ENCODE data around the gene RPS10. TPM values are rescaled to one million over a fixed set of nuclear protein-coding genes. Genes with fewer than 3 reads are reported as not detected.
"Not testable (repeated sequence)": the region's sequence is repeated elsewhere in the genome, so short reads cannot be mapped to it uniquely, and the experiment has no call there.

Gene RPS10
- total and polyA plus RNA-seq, 2 experiments from 2014 or later, result 1,755 to 2,175 TPM

- not testable (repeated sequence) for H3K4me3 ChIP-seq; H3K4me1 Mint-ChIP-seq; H3K9me3 Mint-ChIP-seq; H3K9me2 ChIP-seq (ENCODE audit: insufficient read depth); DNase-seq (ENCODE audit: low spot score); H3F3A ChIP-seq (replicated peaks; ENCODE audit: low read depth); H3K4me1 ChIP-seq (ENCODE audit: insufficient read depth); H3K27me3 ChIP-seq (ENCODE audit: insufficient read depth); H2AFZ ChIP-seq; H3K4me2 ChIP-seq; H3K36me3 Mint-ChIP-seq (ENCODE audit: low read depth); H3K27me3 Mint-ChIP-seq (ENCODE audit: insufficient read depth, low read depth, poor library complexity); H3K27ac ChIP-seq (ENCODE audit: low read depth); H3K36me3 ChIP-seq (ENCODE audit: insufficient read depth); H3K79me2 ChIP-seq (replicated peaks; ENCODE audit: insufficient read depth); ATAC-seq; H4K20me1 ChIP-seq (replicated peaks; ENCODE audit: insufficient read depth); H3K27ac Mint-ChIP-seq; H3K4me3 Mint-ChIP-seq
These were observed 18.0 kb downstream of the RPS10 start for GRCh38 chr6:34407915-34408314.

DNA sequence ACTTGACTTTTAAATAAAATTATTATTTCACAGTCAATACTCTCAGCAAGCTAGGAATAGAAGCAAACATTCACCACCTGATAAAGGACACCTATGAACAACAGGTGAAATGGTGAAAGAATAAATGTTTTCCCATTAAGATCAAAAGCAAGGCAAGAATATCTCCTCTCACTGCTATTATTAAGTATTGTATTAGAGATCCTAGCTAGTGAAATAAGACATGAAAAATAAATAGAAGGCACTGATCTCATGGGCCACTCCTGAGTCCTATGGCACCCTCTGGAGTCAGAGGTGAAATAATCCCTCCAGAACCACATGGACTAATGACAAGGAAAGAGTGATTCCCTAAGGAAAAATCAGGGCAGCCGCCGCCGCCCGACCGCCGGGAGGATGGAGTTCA is 29.4 kb downstream of the RPS10 start:
- Histone ChIP-seq H3K9me2 (ENCODE audit: insufficient read depth) (no peaks in the 10 kb centered on the region), H3K79me2 (replicated peaks; ENCODE audit: insufficient read depth) (peaks cover 1% of the 10 kb centered on the region; the same call in 1 of the 2 replicates), H3K36me3 (ENCODE audit: insufficient read depth) (no peaks in the 10 kb centered on the region; the same call in 1 of the 2 replicates), H3K4me2 (no peak overlapping the region), H3K4me3 (no peak overlapping the region), H3F3A (replicated peaks; ENCODE audit: low read depth) (0 out of 2 replicates have a peak, but pooled peaks cover 3% of the 10 kb centered on the region), H3K27me3 (ENCODE audit: insufficient read depth) (no peaks in the 10 kb centered on the region), H4K20me1 (replicated peaks; ENCODE audit: insufficient read depth) (no peaks in the 10 kb centered on the region), H2AFZ (no peak overlapping the region), H3K4me1 (ENCODE audit: insufficient read depth) (peaks cover 6% of the 10 kb centered on the region; the same call in 1 of the 2 replicates), H3K27ac (ENCODE audit: low read depth) (no peak overlapping the region)
- ATAC-seq, result no peak
- DNase-seq (ENCODE audit: low spot score), result no peak
- H3K4me3 Mint-ChIP-seq, result no peak overlapping the region; the same call in 2 of the 3 replicates
- peaks cover 3% of the 10 kb centered on the region; the same call in 2 of the 3 replicates for H3K4me1 Mint-ChIP-seq
- H3K27ac Mint-ChIP-seq, result no peak overlapping the region
- peaks cover 8% of the 10 kb centered on the region for H3K36me3 Mint-ChIP-seq (ENCODE audit: low read depth)
- peaks cover 10% of the 10 kb centered on the region for H3K27me3 Mint-ChIP-seq (ENCODE audit: insufficient read depth, low read depth, poor library complexity)
- H3K9me3 Mint-ChIP-seq, result peaks cover 21% of the 10 kb centered on the region
- TF ChIP-seq, protein P1, sequence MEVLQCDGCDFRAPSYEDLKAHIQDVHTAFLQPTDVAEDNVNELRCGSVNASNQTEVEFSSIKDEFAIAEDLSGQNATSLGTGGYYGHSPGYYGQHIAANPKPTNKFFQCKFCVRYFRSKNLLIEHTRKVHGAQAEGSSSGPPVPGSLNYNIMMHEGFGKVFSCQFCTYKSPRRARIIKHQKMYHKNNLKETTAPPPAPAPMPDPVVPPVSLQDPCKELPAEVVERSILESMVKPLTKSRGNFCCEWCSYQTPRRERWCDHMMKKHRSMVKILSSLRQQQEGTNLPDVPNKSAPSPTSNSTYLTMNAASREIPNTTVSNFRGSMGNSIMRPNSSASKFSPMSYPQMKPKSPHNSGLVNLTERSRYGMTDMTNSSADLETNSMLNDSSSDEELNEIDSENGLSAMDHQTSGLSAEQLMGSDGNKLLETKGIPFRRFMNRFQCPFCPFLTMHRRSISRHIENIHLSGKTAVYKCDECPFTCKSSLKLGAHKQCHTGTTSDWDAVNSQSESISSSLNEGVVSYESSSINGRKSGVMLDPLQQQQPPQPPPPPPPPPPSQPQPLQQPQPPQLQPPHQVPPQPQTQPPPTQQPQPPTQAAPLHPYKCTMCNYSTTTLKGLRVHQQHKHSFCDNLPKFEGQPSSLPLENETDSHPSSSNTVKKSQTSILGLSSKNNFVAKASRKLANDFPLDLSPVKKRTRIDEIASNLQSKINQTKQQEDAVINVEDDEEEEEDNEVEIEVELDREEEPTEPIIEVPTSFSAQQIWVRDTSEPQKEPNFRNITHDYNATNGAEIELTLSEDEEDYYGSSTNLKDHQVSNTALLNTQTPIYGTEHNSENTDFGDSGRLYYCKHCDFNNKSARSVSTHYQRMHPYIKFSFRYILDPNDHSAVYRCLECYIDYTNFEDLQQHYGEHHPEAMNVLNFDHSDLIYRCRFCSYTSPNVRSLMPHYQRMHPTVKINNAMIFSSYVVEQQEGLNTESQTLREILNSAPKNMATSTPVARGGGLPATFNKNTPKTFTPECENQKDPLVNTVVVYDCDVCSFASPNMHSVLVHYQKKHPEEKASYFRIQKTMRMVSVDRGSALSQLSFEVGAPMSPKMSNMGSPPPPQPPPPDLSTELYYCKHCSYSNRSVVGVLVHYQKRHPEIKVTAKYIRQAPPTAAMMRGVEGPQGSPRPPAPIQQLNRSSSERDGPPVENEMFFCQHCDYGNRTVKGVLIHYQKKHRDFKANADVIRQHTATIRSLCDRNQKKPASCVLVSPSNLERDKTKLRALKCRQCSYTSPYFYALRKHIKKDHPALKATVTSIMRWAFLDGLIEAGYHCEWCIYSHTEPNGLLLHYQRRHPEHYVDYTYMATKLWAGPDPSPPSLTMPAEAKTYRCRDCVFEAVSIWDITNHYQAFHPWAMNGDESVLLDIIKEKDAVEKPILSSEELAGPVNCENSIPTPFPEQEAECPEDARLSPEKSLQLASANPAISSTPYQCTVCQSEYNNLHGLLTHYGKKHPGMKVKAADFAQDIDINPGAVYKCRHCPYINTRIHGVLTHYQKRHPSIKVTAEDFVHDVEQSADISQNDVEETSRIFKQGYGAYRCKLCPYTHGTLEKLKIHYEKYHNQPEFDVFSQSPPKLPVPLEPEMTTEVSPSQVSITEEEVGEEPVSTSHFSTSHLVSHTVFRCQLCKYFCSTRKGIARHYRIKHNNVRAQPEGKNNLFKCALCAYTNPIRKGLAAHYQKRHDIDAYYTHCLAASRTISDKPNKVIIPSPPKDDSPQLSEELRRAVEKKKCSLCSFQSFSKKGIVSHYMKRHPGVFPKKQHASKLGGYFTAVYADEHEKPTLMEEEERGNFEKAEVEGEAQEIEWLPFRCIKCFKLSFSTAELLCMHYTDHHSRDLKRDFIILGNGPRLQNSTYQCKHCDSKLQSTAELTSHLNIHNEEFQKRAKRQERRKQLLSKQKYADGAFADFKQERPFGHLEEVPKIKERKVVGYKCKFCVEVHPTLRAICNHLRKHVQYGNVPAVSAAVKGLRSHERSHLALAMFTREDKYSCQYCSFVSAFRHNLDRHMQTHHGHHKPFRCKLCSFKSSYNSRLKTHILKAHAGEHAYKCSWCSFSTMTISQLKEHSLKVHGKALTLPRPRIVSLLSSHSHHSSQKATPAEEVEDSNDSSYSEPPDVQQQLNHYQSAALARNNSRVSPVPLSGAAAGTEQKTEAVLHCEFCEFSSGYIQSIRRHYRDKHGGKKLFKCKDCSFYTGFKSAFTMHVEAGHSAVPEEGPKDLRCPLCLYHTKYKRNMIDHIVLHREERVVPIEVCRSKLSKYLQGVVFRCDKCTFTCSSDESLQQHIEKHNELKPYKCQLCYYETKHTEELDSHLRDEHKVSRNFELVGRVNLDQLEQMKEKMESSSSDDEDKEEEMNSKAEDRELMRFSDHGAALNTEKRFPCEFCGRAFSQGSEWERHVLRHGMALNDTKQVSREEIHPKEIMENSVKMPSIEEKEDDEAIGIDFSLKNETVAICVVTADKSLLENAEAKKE (CRISPR knock-in tag; IDR thresholded peaks at IDR 0.05), result no peak
- TF ChIP-seq EZH2phosphoT487 (IDR thresholded peaks at IDR 0.05; ENCODE audit: unreplicated experiment), result no peak
- no peak for TF ChIP-seq CTCF (conservative IDR thresholded peaks at IDR 0.05; ENCODE audit: low read depth in 2 of 2)
- no peak for TF ChIP-seq ZNF331 (CRISPR knock-in tag; IDR thresholded peaks at IDR 0.05; ENCODE audit: low read depth)
- TF ChIP-seq STAT1 (IDR thresholded peaks at IDR 0.05; ENCODE audit: unreplicated experiment), result no peak
- TF ChIP-seq POLR2AphosphoS5 (IDR thresholded peaks at IDR 0.05; ENCODE audit: low read depth), result no peak
- TF ChIP-seq NANOG (IDR thresholded peaks at IDR 0.05; ENCODE audit: borderline replicate concordance), result no peak
- TF ChIP-seq CREB1 (CRISPR knock-in tag; IDR thresholded peaks at IDR 0.05; ENCODE audit: low read depth), result no peak
- TF ChIP-seq JUNB (IDR thresholded peaks at IDR 0.05; ENCODE audit: unreplicated experiment), result no peak
- no peak for TF ChIP-seq ZNF114 (CRISPR knock-in tag; IDR thresholded peaks at IDR 0.05)
- TF ChIP-seq EZH2 (IDR thresholded peaks at IDR 0.05; ENCODE audit: low read depth, unreplicated experiment), result no peak
- TF ChIP-seq, protein P2, sequence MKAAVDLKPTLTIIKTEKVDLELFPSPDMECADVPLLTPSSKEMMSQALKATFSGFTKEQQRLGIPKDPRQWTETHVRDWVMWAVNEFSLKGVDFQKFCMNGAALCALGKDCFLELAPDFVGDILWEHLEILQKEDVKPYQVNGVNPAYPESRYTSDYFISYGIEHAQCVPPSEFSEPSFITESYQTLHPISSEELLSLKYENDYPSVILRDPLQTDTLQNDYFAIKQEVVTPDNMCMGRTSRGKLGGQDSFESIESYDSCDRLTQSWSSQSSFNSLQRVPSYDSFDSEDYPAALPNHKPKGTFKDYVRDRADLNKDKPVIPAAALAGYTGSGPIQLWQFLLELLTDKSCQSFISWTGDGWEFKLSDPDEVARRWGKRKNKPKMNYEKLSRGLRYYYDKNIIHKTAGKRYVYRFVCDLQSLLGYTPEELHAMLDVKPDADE (IDR thresholded peaks at IDR 0.05), result no peak

Data from GM23338 (cell line).